Measurements from ENCODE around the gene SIX3.
A peak's percentile ranks its signal among the peaks of the same experiment; 100 is the strongest.

SIX3 gene

DNA sequence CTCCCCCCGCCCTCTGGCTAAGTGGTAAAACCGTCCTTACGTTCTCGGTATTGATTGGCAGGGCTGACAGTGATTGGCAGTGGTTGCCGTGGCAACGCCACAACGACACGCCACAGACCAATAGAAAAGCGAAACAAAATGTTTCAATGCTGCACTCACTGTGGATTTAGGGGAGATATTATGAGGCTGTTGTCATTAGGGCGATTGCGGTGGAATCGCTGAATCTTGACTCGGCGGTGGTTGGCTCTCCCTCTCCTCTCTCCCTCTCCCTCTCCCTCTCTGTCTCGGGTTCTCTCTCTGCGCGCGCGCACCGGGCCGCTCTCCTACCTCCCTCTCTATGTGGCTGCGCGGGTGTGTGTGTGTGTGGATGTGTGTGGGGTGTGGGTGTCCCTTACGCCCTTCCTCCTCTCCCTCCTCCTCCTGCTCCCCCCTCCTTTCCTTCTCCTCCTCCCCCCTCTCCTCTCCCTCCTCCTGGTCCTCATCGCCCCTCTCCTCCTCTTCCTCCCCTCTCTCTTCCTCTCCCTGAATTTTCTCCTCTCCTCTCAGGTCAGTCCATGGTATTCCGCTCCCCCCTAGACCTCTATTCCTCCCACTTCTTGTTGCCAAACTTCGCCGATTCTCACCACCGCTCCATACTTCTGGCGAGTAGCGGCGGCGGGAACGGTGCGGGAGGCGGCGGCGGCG, at the start of gene SIX3:
SIX3 (plus strand) TSS at position 152 of the 684 bp plus-strand sequence; CDS start at position 555, 403 bp downstream.
- peak; percentile 60 for DNase-seq

DNA sequence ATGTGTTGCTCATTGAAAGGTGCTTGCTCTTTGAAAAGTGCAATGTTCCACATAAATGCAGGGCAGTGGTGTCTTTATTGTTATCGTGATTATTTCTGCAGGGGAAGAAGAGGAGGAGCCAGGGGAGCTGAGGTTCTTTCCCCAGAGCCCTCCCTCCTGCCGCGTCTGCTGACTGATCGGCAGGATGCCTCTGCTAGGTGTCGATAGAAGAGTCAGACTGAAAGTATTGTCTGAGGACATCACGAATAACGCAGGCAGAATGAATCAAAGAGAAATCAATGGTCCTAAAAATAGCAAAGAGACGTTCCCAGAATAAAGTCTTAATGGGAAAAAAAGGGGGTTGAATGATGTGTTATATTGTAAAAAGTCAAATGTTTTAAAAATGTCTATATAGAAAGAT, 47.4 kb upstream of the SIX3 start:
- DNase-seq: no peak

DNA sequence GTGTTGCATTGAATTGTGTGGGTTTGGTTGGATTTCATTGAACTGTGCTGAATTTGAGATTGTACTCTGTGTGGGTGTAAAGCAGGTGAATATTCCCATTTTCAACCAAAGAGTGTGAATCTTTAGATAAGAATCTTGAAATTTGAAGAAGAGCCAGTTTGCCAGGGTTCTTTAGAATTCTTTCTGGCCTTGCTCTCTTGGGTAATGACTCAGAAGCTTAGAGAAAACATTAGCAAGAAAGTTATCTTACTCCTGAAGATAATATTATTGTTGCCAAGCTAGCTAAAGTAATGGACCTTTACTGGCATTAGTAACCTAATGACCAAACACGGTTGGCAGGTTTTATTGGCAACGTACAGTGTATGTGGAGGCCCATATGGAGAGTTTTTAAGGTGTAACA, 46.4 kb upstream of the SIX3 start:
- no peak for DNase-seq

DNA sequence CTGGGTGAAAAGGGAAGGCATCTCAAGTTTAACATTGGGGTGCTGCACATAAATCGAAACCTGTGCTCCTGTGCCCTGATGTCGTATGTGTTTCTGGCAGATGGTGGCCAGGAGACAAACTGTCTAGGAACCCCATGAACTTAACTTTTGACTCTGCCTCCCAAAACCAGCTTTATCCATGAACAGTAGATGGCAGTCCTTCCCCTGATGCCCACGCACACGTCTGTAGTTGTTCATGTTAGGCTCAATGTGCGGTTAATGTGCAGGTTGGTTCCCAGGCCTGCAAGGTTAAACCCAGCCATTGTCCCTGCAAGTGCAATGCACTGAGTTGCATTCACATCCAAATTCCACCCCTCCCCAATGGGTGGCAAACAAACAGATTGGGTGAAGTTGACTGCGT, 44.1 kb upstream of the SIX3 start:
- no peak for DNase-seq

DNA sequence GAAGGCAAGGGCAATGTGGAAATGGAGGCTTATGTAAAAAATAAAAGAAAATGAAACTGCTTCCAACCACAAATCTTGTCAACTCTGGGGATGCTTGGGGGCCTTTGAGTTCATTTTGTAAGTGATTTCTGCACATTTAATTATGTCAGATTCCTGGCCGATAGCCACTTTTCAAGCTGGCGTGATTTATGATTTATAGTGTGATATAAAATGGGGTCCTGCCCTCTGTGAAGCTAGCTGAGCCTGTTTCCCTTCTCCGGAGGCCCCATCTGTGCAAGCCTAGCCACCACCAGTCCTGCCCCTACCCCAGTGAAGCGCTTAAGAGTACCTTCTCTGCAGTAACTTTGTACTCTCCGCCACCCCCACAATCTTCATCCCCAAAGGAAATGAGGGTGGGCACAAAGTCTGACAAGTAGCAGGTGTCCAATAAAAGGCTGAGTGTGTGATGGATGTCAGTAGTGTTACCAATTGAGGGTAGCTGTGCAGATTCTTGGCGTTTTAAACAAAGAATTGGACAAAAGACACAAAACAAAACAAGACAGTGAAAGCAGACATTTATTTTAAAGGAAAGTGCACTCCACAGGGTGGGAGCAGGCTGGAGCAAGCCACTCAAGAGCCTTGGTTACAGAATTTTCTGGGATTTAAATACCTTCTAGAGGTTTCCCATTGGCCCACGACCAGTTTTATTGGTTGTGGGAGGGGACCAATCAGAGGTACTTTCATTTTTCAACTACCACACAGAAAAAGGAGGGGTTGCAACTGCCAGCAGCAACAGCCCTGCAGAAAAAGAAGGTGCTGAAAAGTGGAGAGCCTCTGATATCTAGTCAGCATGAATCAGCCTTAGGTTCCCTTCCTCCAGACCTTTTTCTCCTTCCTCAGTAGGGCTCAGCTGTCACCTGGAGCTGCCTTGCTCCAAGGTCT, 39.0 kb upstream of the SIX3 start:
- DNase-seq: no peak

DNA sequence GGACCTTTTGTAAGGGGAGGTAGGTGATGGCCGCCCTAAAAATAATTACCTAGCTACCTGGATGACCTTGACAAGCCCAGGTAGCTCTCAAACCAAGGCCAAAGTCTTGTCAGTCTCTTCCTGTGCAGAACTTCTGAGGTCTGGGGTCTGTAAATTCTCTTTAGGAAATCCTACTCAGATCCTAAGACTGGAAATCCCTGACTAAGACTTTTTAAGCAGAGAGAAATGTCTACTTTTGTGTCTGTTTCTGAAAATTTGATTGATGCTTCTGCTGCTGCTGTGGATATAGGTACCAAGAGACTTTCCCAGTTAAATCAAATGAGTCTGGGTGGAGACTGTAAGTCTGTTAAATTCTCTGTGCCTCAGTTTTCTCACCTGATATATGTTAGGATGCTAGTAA, 36.9 kb upstream of the SIX3 start:
- no peak for DNase-seq

DNA sequence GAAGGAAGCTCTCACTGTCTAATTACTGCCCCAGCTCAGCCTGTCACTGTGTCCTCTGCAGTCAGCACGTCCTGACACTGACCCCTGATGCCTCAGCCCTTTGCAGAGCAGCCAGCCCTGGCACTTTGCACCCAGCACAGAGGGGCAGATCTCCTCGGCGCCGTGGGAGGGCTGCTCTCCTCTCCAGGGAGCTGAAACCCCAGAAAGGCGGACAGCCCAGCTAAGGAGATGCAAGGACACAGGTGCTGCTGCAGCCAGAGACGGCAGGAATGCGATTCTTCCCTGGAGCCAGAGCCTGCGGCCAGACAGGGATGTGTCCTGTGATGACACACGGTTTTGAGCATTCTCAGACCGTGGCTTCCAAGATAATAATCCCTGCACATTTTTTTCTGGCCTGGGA, 34.5 kb upstream of the SIX3 start:
- no peak for DNase-seq

DNA sequence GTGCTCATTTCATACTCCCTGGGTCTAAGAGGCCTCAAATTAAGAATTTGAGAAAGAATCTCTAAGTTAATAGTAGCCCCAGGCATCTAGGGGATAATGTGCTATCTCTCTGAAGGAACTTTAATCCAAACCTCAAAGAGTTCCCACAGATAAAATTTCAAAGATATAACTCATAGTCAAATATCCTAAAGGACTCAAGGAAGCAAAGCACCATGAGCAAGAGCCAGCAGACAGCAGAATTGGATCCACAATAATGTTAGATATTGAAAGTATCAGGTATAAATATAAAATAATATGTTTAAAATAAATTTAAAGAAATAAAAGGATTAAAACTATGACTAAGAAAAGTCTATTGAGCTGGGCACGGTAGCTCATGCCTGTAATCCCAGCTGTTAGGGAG, 31.7 kb upstream of the SIX3 start:
- no peak for DNase-seq

DNA sequence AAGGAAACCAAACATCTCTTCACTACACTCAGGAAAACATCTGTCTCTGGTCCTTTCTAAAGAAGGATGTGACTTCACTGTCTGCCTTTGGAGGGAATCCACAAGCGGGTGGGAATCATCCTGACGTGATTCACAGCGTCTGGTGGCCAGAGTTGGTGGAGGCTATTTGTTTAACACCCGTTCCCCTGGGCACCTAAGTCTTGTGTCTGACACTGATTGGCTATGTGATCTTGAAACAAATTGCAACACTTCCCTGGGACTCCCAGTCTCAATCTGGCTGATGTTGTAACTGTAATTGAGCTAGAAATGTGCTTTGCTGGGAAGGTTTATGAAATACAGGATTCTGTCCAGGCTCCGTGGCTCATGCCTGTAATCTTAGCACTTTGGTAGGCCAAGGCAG, 28.8 kb upstream of the SIX3 start:
- no peak for DNase-seq

DNA sequence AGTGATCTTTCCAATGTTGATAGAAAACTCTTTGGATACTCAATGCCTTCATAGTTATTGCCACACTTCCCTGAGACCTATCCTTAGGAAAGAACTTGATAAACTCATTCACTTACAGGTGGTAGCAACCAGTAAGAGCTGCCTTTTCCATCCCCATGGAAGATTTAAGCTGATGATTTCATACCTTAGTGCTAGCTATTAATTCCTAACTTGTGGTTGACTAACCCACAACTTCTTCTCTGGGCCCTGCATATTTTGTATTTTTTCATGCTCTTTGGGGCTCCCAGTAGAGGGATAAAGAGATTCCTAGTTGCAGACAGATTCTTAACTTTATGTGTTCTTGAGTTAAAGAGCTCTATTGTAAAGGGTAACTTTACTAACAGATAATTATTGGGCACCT, 25.2 kb upstream of the SIX3 start:
- DNase-seq: no peak

DNA sequence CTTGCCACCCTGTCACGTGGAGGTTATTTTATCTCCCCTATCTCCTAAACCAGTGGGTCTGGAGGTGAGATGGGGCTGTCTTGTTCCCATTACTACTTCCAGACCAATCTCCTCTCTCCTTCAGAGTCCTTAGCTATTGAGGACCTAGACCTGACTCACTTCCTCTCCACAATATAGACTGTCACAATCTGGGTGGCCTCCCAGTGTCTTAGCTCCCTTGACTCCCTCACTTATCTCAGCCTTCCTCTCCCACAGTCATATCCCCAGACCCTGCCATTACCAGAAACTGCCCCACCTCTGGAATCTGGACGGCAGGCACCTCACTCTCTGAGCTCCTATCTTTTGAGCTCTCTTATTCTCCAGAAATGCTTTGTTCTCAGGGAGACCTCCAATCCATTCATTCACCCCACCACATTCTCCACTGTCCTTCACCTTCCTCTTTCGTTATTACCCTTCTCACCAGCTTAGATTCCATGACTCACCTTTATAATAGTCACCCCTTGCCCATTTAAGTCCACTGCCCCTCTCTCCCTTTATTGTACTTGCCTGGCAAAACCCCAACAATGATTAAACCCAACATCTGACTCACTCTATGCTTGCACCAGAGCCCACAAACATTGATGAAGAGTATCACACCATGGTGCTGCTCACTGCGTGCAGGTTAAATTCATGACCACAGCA, 23.3 kb upstream of the SIX3 start:
- no peak for DNase-seq

DNA sequence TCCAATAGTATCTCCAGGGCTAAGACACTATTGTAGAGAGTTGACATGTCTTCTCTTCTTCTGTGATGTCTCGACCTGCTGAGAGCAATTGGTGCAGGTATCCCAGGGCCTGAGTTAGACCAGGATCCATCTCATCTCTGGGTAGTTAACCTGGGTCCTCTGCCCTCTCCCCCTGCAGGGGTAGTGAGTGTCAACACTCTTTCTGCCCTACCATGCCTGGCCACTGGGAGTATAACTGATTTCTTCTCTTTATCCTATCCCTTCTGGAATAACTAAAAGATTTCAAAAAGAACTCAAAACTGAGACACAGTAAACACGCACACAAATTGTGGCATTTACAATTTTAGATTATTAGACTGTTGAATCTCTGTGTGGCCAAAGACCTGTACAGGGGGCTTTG, 20.8 kb upstream of the SIX3 start:
- DNase-seq: no peak

DNA sequence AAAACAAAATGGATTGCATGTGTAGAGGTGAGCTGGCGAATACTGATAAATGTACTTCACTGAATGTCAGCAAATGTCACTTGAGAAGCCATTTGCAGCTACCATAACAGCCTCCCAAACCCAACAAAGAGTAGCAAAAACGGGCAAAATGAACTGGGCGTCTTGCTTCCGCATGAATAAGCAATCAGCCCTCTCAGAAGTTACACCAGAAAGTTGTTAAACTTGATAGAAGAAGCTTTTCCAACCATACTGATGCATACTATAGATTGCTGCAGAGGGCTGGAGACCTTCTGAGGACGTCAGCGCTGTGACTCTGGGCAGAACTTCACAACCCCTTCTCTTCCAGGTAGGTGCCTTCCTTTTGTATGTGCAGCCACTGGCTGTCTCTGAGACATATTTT, 18.7 kb upstream of the SIX3 start:
- DNase-seq: no peak

DNA sequence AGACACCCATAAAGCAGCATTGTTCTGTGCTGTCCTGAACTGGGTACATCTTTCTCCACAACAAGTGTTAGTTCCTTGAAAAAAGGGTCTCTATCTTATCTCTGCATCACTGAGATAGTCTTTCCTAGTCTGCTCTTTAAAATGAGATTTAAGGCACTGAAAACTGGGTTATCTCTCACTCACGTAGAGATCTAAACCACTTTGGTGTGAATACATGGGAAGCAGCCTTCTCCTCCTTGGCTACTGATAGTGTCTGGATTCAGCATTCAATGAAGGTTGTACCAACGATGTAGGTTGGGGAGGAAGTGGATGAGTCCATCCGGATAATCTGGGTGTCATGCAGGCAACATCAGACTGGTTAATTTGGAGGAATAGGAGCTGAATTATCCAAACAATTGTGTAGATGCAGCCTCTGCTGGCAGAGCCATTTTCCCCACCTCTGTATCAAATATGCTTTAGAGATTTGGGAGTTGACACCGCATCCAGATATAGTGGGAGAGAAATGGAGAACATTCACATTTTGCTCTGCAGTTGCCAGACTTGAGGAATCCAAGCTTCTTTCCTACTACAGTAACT, 15.9 kb upstream of the SIX3 start:
- DNase-seq: no peak

DNA sequence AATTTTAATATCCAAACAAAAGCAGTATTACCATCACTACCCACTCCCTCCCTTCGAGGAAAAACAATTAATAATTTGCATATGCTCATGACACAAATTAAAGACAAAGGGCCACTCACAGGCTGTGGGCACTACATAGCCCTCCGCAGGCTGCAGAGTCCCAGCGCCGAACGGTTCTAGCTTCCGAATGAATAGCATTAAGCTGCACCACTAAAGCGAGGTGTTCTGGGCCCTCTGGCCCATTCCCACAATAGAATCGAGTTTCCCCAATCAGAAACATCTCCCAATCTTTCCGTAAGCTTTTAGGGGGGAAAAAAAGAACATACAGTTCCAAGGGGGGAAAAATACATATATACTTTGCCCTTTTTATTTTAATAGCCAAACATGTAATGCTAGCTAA, 14.5 kb upstream of the SIX3 start:
- no peak for DNase-seq

DNA sequence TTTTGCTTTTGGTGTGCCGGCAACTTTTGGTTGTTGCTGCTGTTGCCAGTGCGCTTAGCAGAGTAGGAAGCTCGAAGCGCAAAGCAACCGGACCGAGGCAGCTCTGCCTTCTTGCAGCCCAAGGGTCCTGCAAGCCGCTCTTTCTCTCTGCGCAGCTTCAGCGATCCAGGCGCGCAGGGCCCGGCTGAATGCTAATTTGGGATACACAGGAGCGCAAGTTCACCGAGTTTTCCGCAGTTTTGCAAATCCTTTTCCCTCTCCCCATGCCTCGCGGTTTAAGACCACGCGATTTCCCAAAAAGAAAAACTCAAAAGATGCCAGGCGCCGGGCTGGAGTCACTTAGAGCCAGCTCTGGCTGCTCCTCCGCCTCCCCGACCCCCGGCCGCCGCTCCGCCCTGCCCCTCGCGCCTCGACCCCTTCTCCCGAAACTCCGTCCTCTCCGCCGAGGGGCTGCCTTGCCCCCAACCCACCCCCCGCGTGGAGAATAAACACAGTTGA, 13.5 kb upstream of the SIX3 start:
- DNase-seq: no peak

DNA sequence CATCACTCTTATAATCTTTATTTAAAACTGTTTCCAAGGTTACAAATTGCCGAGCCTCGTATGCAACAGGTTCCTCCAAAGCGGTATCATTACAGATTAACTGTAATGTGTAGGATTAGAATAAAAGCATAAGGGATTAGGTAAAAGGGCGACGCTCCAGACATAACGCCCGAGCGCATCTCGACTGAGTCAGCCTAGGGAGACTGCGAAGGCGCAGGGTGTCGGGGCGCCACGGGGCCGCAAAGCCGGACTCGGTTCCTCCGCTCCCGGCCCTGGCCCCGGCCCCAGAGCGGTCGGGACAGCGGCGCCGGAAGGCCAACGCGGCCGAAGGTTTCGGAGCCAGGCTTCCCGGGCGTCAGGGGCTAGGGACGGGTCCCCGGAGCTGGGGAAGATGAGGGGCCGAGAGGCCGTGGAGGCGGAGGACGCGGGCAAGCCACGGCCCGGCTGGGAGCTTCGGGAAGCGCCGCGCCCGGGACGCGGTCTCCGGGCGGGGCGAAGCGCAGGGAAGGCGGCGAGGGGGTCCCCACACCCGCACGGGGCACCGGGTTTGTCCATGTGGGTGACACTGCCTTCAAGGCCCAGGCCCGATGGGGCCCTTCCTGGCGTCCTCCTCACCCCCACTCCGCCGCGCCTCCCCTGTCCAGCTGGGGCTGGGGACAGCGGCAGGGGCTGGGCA, 12.9 kb upstream of the SIX3 start:
- DNase-seq: no peak

DNA sequence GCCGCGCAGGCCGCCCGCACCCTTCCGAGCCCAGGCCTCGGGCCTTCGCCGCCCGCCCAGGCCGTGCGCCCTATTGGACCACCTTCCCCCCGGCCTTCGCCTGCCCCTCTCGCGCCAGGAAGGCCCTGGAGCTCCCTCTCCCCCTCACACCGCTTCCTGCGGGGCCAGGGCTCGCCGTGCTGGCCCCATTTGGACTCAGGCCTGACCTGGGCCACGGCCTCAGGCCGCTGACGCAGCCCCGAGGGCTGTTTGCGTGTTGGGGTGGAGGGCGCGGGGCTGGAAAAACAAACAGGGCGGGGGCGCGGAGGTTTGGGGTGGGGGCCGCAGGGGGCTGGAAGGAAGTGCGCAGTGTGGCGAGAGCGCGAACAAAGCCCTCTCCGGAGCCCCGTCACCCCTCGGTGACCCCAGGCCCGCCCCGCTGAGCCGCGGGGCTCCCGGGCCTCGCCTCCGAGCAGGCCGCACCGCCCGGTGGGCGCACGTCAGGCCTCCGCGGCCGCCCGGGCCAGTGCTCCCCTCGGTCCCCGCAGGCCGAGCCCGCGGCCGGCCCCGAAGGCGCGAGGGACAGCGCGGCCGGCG, 12.3 kb upstream of the SIX3 start:
- DNase-seq: no peak

DNA sequence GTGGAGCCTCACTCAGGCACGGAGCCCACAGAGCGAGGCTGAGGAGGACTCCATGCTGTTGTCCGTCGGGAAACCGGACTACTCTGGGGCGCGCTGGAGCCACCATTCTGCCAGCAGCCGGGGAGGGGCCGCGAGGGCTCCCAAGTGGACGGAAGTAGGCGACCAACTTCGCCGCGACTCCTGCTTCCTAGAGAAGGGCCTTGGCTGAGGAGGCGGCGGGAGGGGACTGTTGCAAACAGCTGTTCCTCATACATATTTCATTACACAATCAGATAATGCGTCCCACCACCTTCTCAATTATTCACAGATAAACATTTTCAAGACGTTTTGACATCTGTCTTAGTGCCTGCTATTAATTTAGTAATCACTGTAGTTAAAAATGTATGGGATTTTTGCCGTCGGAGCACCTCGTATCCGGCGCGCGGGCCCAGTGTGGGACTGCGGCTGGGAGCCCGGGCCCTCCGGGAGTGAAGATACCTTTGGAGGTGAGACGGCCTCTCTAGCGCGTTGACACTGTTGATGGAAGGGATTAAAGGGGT, 11.7 kb upstream of the SIX3 start:
- DNase-seq: no peak

DNA sequence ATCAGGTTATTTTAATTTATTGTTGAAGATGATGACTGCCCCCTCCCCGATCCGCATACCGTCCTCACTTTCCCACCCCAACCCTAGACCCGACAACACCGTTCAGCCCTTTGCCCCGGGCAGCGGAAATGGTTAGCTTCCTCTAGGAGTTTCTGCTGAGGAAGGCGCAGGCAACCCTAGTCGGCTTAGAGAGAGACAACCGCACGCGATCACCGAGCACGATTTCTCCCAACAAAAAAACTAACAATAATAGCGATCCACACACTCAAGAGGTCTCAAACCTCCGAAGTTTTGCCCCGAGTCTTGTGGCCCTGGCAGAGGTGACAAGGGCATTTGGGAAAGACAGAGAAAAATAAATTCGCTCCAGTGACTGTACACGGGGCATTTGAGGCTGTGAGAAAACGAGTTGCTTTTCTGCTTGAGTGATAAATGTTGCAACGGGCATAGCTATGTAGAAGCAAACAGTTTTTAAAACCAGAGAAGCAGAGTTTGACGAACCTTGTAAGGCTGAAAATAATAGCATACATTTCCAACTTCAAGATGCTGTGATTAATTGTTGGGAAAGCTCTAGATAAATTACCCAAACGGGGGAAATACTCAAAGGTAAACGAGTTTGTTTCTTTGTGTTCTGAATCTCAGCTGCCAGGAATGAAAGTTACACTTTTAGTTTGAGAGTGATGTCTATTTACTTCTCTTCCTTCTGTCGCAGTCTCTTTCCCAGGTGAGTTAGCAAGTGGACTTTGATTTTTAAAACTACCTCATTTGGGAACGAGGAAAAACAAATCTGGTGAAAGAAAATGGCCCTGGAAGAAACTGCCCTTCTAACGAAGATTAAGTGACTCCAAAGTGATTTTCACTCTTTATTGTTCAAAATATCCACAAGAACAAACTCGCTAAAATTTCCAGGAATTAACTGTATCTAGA, 11.0 kb upstream of the SIX3 start:
- no peak for DNase-seq

Measured in NCI-H2171 (cell line).